ENCODE measurements around the gene ELP4. TPM values are rescaled to one million over a fixed set of nuclear protein-coding genes. Genes with fewer than 3 reads are reported as not detected.

The ELP4 gene
- total RNA-seq, 1 donor from 2014 or later, result 16.6 TPM

GRCh38 chr11:31651208-31651607 is 141.6 kb downstream of the ELP4 start:
- no peak for DNase-seq
- no peak for TF ChIP-seq CTCF (IDR thresholded peaks at IDR 0.05)
- Histone ChIP-seq H3K27ac (no peak overlapping the region), H3K4me3 (no peak overlapping the region), H3K9me3 (no peaks in the 10 kb centered on the region), H3K4me1 (peaks cover under 1% of the 10 kb centered on the region), H3K27me3 (no peaks in the 10 kb centered on the region), H3K36me3 (no peaks in the 10 kb centered on the region)
- ATAC-seq, result peak; percentile 47
- intact Hi-C loops (cut with DNase I), result no loop called here

GRCh38 chr11:31651822-31652221 is 142.3 kb downstream of the ELP4 start:
- no peak overlapping the region for H3K4me3 ChIP-seq
- intact Hi-C loops (cut with DNase I), result no loop called here
- H3K4me1 ChIP-seq, result no peaks in the 10 kb centered on the region
- TF ChIP-seq CTCF (IDR thresholded peaks at IDR 0.05), result no peak
- ATAC-seq, result no peak
- no peak for DNase-seq
- no peaks in the 10 kb centered on the region for H3K9me3 ChIP-seq
- no peaks in the 10 kb centered on the region for H3K27me3 ChIP-seq
- H3K36me3 ChIP-seq, result no peaks in the 10 kb centered on the region
- H3K27ac ChIP-seq, result no peak overlapping the region

GRCh38 chr11:31652528-31652927 is 143.0 kb downstream of the ELP4 start:
- Histone ChIP-seq H3K4me3 (no peak overlapping the region), H3K36me3 (no peaks in the 10 kb centered on the region), H3K4me1 (no peaks in the 10 kb centered on the region), H3K27me3 (no peaks in the 10 kb centered on the region), H3K27ac (no peak overlapping the region), H3K9me3 (no peaks in the 10 kb centered on the region)
- no peak for DNase-seq
- intact Hi-C loops (cut with DNase I), result no loop called here
- TF ChIP-seq CTCF (IDR thresholded peaks at IDR 0.05), result no peak
- ATAC-seq, result no peak

DNA sequence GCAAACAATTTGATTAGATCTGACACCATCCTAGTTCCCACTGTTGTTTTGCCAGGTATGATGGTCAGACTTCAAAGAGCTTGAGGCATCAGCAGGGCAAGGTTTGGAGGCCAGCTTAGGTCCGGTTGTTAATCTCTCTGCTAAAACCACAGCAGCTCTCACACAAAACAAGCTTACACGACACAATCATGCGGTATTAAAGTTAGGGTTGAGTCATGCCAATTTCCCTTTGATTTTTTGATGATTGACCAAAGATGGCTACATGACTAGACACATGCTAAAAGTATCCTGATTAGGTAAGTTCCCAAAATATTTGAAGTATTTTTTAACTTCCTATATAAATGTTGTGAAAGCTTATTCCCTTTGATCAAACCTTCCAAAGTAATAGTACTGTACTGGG is 145.9 kb downstream of the ELP4 start:
- intact Hi-C loops (cut with DNase I), result no loop called here
- H3K36me3 ChIP-seq, result no peaks in the 10 kb centered on the region
- H3K9me3 ChIP-seq, result no peaks in the 10 kb centered on the region
- TF ChIP-seq CTCF (IDR thresholded peaks at IDR 0.05), result no peak
- H3K27ac ChIP-seq, result no peak overlapping the region
- ATAC-seq, result no peak
- no peak overlapping the region for H3K4me3 ChIP-seq
- no peaks in the 10 kb centered on the region for H3K27me3 ChIP-seq
- no peak for DNase-seq
- no peaks in the 10 kb centered on the region for H3K4me1 ChIP-seq

DNA sequence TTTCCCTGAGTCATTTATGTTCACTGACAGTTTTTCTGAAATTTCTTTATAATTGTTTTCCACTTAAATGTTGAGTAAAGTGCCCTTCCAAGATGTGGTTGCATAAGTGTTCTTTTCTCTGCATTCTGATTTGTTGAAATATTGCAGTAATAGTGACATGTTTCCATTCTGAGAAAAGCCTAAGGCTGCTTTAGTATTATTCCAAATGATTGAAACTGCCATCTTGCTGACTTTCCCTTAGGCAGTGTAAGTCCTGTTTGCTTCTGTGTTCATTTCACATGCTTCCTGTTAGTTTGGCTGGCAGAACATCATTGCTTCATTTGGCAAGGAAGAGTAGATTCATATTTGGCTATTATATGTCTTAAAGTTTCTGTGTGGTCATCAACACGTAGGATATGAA is 146.5 kb downstream of the ELP4 start:
- no peaks in the 10 kb centered on the region for H3K36me3 ChIP-seq

More for the DNA sequence above, 146.5 kb downstream of the ELP4 start:
- Histone ChIP-seq H3K4me3 (no peak overlapping the region), H3K4me1 (no peaks in the 10 kb centered on the region), H3K27ac (no peak overlapping the region), H3K27me3 (no peaks in the 10 kb centered on the region), H3K9me3 (no peaks in the 10 kb centered on the region)
- intact Hi-C loops (cut with DNase I), result no loop called here
- no peak for ATAC-seq
- no peak for TF ChIP-seq CTCF (IDR thresholded peaks at IDR 0.05)
- no peak for DNase-seq
